Glutamatergic neuron (in vitro differentiated cells): ENCODE results near the gene TBC1D2B. TPM values are rescaled to one million over a fixed set of nuclear protein-coding genes. Genes with fewer than 3 reads are reported as not detected.
"Not testable (repeated sequence)": the region's sequence is repeated elsewhere in the genome, so short reads cannot be mapped to it uniquely, and the experiment has no call there.

ENCODE experiments used
- DNase-seq: peaks from one replicate; pipeline ENCODE4 v3.0.0; 2022
- H3K27ac Mint-ChIP-seq: one replicate; pipeline ENCODE4 v1.8.0; 2020; ENCODE audit warnings: mild to moderate bottlenecking, mixed read lengths, inconsistent platforms; ENCODE audit not compliant: unreplicated experiment
- H3K27me3 Mint-ChIP-seq: one replicate; pipeline ENCODE4 v1.8.0; 2020; ENCODE audit warnings: mild to moderate bottlenecking, moderate library complexity, mixed read lengths, inconsistent platforms; ENCODE audit not compliant: unreplicated experiment
- H3K36me3 Mint-ChIP-seq: one replicate; pipeline ENCODE4 v1.8.0; 2020; ENCODE audit warnings: mild to moderate bottlenecking, mixed read lengths, inconsistent platforms; ENCODE audit not compliant: unreplicated experiment
- H3K4me1 Mint-ChIP-seq: one replicate; pipeline ENCODE4 v1.8.0; 2020; ENCODE audit warnings: mild to moderate bottlenecking, low read depth, mixed read lengths, inconsistent platforms; ENCODE audit not compliant: unreplicated experiment
- H3K4me3 Mint-ChIP-seq: one replicate; pipeline ENCODE4 v1.8.0; 2020; ENCODE audit warnings: mild to moderate bottlenecking, mixed read lengths, inconsistent platforms; ENCODE audit not compliant: unreplicated experiment
- H3K9me3 Mint-ChIP-seq: one replicate; pipeline ENCODE4 v1.8.0; 2020; ENCODE audit warnings: mild to moderate bottlenecking, moderate library complexity, mixed read lengths, inconsistent platforms; ENCODE audit not compliant: unreplicated experiment
- CTCF ChIP-seq: fragments of 200-600 bp; sonication (generic); IDR thresholded peaks from one replicate; pipeline ENCODE4 v1.5.0; 2021; ENCODE audit not compliant: partially characterized antibody, unreplicated experiment
- total RNA-seq: library from RNA; stranded (reverse); fragmentation: NEBNext Ultra II Directional; extraction: Animal tissue kit (Norgen Biotek cat#: 25700); gene quantifications from one replicate; pipeline ENCODE4 v1.2.1, GENCODE V29; 2021; ENCODE audit not compliant: unreplicated experiment

TBC1D2B gene
- total RNA-seq, 1 donor from 2014 or later: 45.3 TPM

- H3K27me3 Mint-ChIP-seq: peaks cover 8% of the 10 kb centered on the region
- peaks cover 25% of the 10 kb centered on the region for H3K4me1 Mint-ChIP-seq
- TF ChIP-seq CTCF: no peak
- peak overlapping the region; percentile 54 for H3K4me3 Mint-ChIP-seq
- peak overlapping the region; percentile 53 for H3K27ac Mint-ChIP-seq
- no peaks in the 10 kb centered on the region for H3K36me3 Mint-ChIP-seq
- peaks cover 7% of the 10 kb centered on the region for H3K9me3 Mint-ChIP-seq
- DNase-seq: no peak
These were observed 84.9 kb downstream of the TBC1D2B start for GRCh38 chr15:77992356-77993222.

- not testable (repeated sequence) for H3K9me3 Mint-ChIP-seq, DNase-seq, H3K36me3 Mint-ChIP-seq, H3K27me3 Mint-ChIP-seq
- peak overlapping the region; percentile 41 for H3K4me3 Mint-ChIP-seq
- H3K27ac Mint-ChIP-seq: peak overlapping the region; percentile 71
- peaks cover 19% of the 10 kb centered on the region for H3K4me1 Mint-ChIP-seq
These were observed 85.8 kb downstream of the TBC1D2B start for GRCh38 chr15:77991658-77992201.

- peaks cover 7% of the 10 kb centered on the region for H3K9me3 Mint-ChIP-seq
- no peaks in the 10 kb centered on the region for H3K36me3 Mint-ChIP-seq
- H3K4me1 Mint-ChIP-seq: peaks cover 14% of the 10 kb centered on the region
- DNase-seq: no peak
- no peak overlapping the region for H3K4me3 Mint-ChIP-seq
- H3K27me3 Mint-ChIP-seq: peaks cover 8% of the 10 kb centered on the region
- no peak overlapping the region for H3K27ac Mint-ChIP-seq
- TF ChIP-seq CTCF: no peak
These were observed 86.5 kb downstream of the TBC1D2B start for GRCh38 chr15:77991029-77991406.

GRCh38 chr15:77989296-77990143, 88.0 kb downstream of the TBC1D2B start:
- no peak for TF ChIP-seq CTCF

More at GRCh38 chr15:77989296-77990143, 88.0 kb downstream of the TBC1D2B start:
- peaks cover 7% of the 10 kb centered on the region for H3K9me3 Mint-ChIP-seq
- peak overlapping the region; percentile 20 for H3K27ac Mint-ChIP-seq
- DNase-seq: no peak
- H3K4me3 Mint-ChIP-seq: no peak overlapping the region
- H3K4me1 Mint-ChIP-seq: peaks cover 14% of the 10 kb centered on the region
- peaks cover 8% of the 10 kb centered on the region for H3K27me3 Mint-ChIP-seq
- H3K36me3 Mint-ChIP-seq: no peaks in the 10 kb centered on the region
